Activated CD4-positive, alpha-beta T cell treated with anti-CD3 and anti-CD28 coated beads, Interleukin-2, amount 10 ng/mL, durations not matched to agents 7 days and 5 days (primary cell): ENCODE measurements around the gene MYO9B. TPM values are rescaled to one million over a fixed set of nuclear protein-coding genes. Genes with fewer than 3 reads are reported as not detected.

ENCODE experiments used
- CTCF ChIA-PET: fragments of 350-600 bp; sonication (Branson Sonifier 250); formaldehyde crosslinking; loops from one replicate; lab custom pipeline; 2021; ENCODE audit warnings: antibody characterized with exemption; lab: Charles Lee
- POLR2A ChIA-PET: fragments of 350-600 bp; sonication (Branson Sonifier 250); formaldehyde crosslinking; loops from one replicate; lab custom pipeline; 2021; ENCODE audit warnings: antibody characterized with exemption; lab: Charles Lee
- DNase-seq: peaks from one replicate; pipeline ENCODE4 v3.0.0-alpha.2; 2020
- H3K27ac Mint-ChIP-seq: one replicate; pipeline ENCODE4 v1.8.0; 2021; ENCODE audit warnings: mild to moderate bottlenecking, moderate library complexity, mixed read lengths
- H3K27me3 Mint-ChIP-seq: one replicate; pipeline ENCODE4 v1.8.0; 2021; ENCODE audit warnings: mixed read lengths
- H3K36me3 Mint-ChIP-seq: one replicate; pipeline ENCODE4 v1.8.0; 2021; ENCODE audit warnings: low read depth, mixed read lengths
- H3K4me1 Mint-ChIP-seq: one replicate; pipeline ENCODE4 v1.8.0; 2021; ENCODE audit warnings: mixed read lengths
- H3K4me3 Mint-ChIP-seq: one replicate; pipeline ENCODE4 v1.8.0; 2021; ENCODE audit warnings: mild to moderate bottlenecking, moderate library complexity, mixed read lengths
- H3K9me3 Mint-ChIP-seq: one replicate; pipeline ENCODE4 v1.8.0; 2021; ENCODE audit warnings: mixed read lengths
- total RNA-seq, 2 experiments: library from RNA; stranded (reverse); gene quantifications; one replicate each; pipeline ENCODE4 v1.2.3, GENCODE V29; 2021

MYO9B gene
- total RNA-seq, 2 experiments from 2014 or later = 217 to 218 TPM

GRCh38 chr19:17043744-17044143 is 31.8 kb upstream of the MYO9B start:
- Mint-ChIP-seq H3K9me3 (no peaks in the 10 kb centered on the region), H3K4me3 (no peak overlapping the region), H3K27ac (no peak overlapping the region), H3K27me3 (no peaks in the 10 kb centered on the region), H3K4me1 (no peaks in the 10 kb centered on the region), H3K36me3 (no peaks in the 10 kb centered on the region)
- CTCF ChIA-PET = interaction anchor here (1.2 kb wide), 1 partner anchor 12 kb away, joined by 4 read pairs; no protein-coding TSS in a partner anchor
- no peak for DNase-seq
- POLR2A ChIA-PET = no interaction called here

DNA sequence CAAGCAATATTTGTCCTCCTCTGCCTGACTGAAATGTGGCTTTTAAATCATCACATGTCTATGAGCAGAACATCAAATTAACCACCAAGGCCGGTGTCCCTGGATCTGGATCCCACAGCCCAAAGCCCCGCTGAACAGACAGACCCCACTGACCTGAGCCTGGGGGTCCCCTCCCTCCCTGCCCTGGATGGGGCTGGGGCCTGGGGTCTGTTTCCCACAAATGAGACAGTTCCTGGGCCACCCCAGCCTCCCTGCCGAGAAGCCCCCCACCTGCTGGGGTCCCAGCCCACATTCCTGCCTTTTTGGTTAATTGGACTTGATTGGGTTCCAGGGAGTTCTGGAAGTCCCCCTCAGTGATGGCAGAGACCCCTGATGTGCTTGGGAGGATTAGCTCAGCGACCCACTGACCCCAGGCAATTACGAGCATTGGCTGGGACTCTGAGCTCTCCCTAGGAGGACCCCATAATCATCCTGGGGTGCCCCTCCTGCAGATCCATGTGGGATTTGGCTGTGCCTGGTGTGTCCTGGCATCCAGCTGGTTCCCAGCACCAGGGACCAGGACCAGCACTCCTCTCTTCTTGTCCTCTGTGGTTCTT is 29.6 kb upstream of the MYO9B start:
- ChIA-PET CTCF (no interaction called here), POLR2A (no interaction called here)
- Mint-ChIP-seq H3K27me3 (no peaks in the 10 kb centered on the region), H3K27ac (no peak overlapping the region), H3K4me1 (no peaks in the 10 kb centered on the region), H3K9me3 (no peaks in the 10 kb centered on the region), H3K4me3 (no peak overlapping the region), H3K36me3 (peaks cover 9% of the 10 kb centered on the region)
- no peak for DNase-seq

DNA sequence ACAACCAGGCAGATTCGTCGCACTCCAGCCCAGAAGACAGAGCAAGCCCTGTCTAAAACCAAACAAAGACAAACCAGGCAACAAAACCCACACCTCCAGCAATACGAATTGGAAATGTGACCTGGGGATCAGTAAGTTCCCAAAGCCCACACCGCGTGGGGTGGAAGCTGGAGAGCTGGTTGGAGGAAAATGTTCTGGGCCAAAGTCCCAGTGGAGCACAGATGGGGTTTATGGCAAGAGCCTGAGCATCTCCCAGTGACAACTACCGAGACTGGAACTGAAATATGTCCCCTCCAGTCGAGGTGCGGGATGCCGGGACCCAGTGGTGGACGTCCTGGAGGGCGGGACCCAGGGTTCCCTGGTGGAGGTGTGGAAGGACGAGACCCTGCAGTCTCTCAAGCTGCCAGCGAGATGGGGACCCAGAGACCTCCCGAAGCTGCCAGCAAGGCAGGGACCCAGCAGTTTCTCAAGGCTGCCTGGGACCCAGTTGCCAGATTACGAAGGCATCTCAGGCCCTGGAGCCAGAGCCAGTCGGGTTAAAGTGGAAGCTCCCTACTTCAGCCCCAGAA is 26.6 kb upstream of the MYO9B start:
- no peak overlapping the region for H3K4me3 Mint-ChIP-seq
- ChIA-PET POLR2A (no interaction called here), CTCF (no interaction called here)
- no peak for DNase-seq
- H3K27me3 Mint-ChIP-seq = no peaks in the 10 kb centered on the region
- H3K36me3 Mint-ChIP-seq = peaks cover 25% of the 10 kb centered on the region
- no peak overlapping the region for H3K27ac Mint-ChIP-seq
- no peaks in the 10 kb centered on the region for H3K4me1 Mint-ChIP-seq
- no peaks in the 10 kb centered on the region for H3K9me3 Mint-ChIP-seq

DNA sequence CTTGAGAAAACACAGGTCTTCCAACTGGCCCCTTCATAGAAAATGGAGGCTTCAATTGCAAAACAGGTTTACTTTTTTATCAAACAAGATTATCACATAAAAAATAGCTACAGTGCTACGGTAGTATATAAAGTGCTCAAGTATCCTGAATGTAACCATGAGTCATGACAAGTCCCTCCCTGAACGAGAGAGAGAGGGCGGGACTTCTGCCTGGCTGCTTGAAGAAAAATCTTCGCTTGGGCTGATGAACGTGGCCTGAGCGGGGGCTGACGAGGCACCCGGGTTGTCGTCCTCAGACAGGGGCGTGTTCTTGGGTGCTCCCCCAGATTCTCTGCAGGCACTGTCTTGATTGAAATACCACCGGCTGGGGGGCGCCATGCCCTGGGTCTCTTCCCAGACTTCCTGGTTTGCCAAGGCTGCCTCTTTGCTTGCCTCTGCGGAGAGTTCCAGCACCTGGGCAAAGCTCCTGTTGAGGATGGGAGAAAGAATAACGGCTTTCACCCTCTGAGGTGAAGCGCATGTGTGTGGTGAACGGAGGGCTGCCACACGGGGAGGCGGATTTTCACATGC is 25.8 kb upstream of the MYO9B start:
- Mint-ChIP-seq H3K36me3 (peaks cover 33% of the 10 kb centered on the region), H3K27ac (no peak overlapping the region), H3K4me3 (no peak overlapping the region), H3K27me3 (no peaks in the 10 kb centered on the region), H3K4me1 (no peaks in the 10 kb centered on the region), H3K9me3 (no peaks in the 10 kb centered on the region)
- no peak for DNase-seq
- CTCF ChIA-PET = no interaction called here
- POLR2A ChIA-PET = no interaction called here

GRCh38 chr19:17052439-17052838 is 23.1 kb upstream of the MYO9B start:
- peaks cover 39% of the 10 kb centered on the region for H3K36me3 Mint-ChIP-seq
- ChIA-PET POLR2A (no interaction called here), CTCF (interaction anchor here (0.7 to 1.4 kb wide), 3 partner anchors 48 to 205 kb away, joined by 3 to 4 read pairs (median 3); no protein-coding TSS in a partner anchor)

DNA sequence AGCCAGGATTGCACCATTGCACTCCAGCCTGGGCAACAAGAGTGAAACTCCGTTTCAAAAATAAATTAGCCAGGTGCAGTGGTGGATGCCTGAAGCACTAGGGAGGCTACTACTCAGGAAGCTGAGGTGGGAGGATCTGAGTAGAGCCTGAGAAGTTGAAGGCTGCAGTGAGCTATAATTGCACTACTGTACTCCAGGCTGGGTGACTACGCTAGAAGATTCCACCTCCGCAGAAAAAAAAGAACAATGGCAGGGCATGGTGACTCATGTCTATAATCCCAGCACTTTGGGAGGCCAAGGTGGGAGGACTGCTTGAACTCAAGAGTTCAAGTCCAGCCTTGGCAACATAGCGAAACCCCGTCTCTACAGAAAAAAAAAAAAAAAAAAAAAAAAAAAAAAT is 20.8 kb upstream of the MYO9B start:
- H3K4me1 Mint-ChIP-seq = no peaks in the 10 kb centered on the region
- H3K4me3 Mint-ChIP-seq = no peak overlapping the region
- H3K27me3 Mint-ChIP-seq = no peaks in the 10 kb centered on the region
- no peak overlapping the region for H3K27ac Mint-ChIP-seq
- CTCF ChIA-PET = no interaction called here
- no peaks in the 10 kb centered on the region for H3K9me3 Mint-ChIP-seq
- peaks cover 62% of the 10 kb centered on the region for H3K36me3 Mint-ChIP-seq
- no peak for DNase-seq
- POLR2A ChIA-PET = no interaction called here

More at GRCh38 chr19:17052439-17052838, 23.1 kb upstream of the MYO9B start:
- Mint-ChIP-seq H3K27me3 (no peaks in the 10 kb centered on the region), H3K9me3 (no peaks in the 10 kb centered on the region), H3K4me3 (no peak overlapping the region), H3K27ac (no peak overlapping the region), H3K4me1 (no peaks in the 10 kb centered on the region)
- DNase-seq = peak; percentile 37

GRCh38 chr19:17055636-17056035 is 19.9 kb upstream of the MYO9B start:
- no peaks in the 10 kb centered on the region for H3K4me1 Mint-ChIP-seq
- ChIA-PET CTCF (interaction anchor here (1.2 kb wide), 1 partner anchor 11 kb away, joined by 4 read pairs; no protein-coding TSS in a partner anchor), POLR2A (no interaction called here)
- H3K27ac Mint-ChIP-seq = no peak overlapping the region
- H3K27me3 Mint-ChIP-seq = no peaks in the 10 kb centered on the region
- no peak for DNase-seq
- peaks cover 64% of the 10 kb centered on the region for H3K36me3 Mint-ChIP-seq
- H3K9me3 Mint-ChIP-seq = no peaks in the 10 kb centered on the region
- no peak overlapping the region for H3K4me3 Mint-ChIP-seq

DNA sequence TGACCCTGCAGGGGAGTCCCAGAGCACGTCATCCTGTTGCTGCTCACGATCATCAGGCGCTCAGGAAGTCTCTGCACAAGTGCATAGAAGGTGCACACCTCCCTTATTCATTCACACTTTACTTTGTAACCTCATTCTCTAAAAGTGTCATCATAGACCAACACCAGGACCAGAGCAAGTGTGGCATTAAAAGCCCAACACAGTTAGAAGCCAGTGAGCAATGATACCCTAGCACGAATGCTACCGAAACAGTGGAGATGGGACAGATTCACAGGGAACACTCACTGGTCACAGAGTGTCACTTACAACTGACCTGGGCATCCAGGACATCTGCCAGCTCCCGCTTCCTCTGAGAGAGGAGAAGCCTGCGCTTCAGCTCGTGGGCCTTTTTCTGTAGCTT is 17.3 kb upstream of the MYO9B start:
- peaks cover 69% of the 10 kb centered on the region for H3K36me3 Mint-ChIP-seq
- no peaks in the 10 kb centered on the region for H3K9me3 Mint-ChIP-seq
- no peak for DNase-seq
- CTCF ChIA-PET = no interaction called here
- H3K4me1 Mint-ChIP-seq = no peaks in the 10 kb centered on the region
- H3K4me3 Mint-ChIP-seq = no peak overlapping the region
- H3K27me3 Mint-ChIP-seq = no peaks in the 10 kb centered on the region
- POLR2A ChIA-PET = no interaction called here
- peak overlapping the region; percentile 19 for H3K27ac Mint-ChIP-seq

DNA sequence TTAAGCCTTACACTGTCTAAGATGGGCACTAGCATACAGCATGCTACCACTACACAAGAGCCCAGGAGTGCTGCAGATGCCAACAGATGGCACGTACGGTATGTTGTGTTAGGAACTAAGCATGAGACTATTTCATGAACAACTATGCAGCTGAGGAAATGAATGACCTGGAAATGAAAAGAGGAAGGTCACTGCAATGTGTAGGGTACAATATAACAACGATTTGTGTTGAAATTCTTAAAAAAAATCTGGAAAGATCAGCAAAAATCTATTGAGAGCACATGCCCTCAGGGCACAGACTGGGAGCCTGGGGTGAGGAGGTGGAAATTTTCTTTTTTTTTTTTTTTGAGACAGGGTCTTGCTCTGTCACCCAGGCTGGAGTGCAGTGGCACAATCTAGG is 14.8 kb upstream of the MYO9B start:
- POLR2A ChIA-PET = no interaction called here

GRCh38 chr19:17061205-17061604 is 14.4 kb upstream of the MYO9B start:
- Mint-ChIP-seq H3K4me1 (peaks cover 26% of the 10 kb centered on the region), H3K27ac (no peak overlapping the region), H3K4me3 (no peak overlapping the region), H3K27me3 (no peaks in the 10 kb centered on the region), H3K36me3 (peaks cover 76% of the 10 kb centered on the region), H3K9me3 (no peaks in the 10 kb centered on the region)
- ChIA-PET CTCF (no interaction called here), POLR2A (no interaction called here)
- no peak for DNase-seq

More for the DNA sequence above, 14.8 kb upstream of the MYO9B start:
- Mint-ChIP-seq H3K36me3 (peaks cover 77% of the 10 kb centered on the region), H3K27ac (no peak overlapping the region), H3K9me3 (no peaks in the 10 kb centered on the region), H3K27me3 (no peaks in the 10 kb centered on the region), H3K4me3 (no peak overlapping the region), H3K4me1 (peaks cover 22% of the 10 kb centered on the region)
- CTCF ChIA-PET = no interaction called here
- no peak for DNase-seq

GRCh38 chr19:17061691-17062090 is 13.9 kb upstream of the MYO9B start:
- Mint-ChIP-seq H3K27ac (no peak overlapping the region), H3K36me3 (peaks cover 78% of the 10 kb centered on the region), H3K4me3 (no peak overlapping the region), H3K4me1 (peaks cover 31% of the 10 kb centered on the region), H3K9me3 (no peaks in the 10 kb centered on the region), H3K27me3 (no peaks in the 10 kb centered on the region)
- CTCF ChIA-PET = no interaction called here
- no peak for DNase-seq
- POLR2A ChIA-PET = no interaction called here

DNA sequence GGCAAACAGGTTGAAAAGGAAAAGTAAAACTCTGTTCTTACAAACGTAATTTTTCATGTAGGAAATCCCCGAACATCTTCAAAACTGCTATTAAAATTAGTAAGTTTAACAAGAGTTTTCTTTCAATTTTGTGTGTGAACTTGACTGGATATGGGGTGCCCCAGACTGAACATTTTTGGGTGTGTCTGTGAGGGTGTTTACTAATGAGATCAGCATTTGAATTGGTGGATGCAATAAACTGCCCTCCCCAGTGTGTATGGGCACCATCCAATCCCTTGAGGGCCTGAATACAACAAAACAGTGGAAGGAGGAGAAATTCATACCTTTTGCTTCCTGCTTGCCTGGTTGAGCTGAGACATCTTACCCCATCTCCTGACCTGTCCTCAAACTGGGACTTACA is 12.1 kb upstream of the MYO9B start:
- ChIA-PET CTCF (interaction anchor here (0.6 kb wide), 1 partner anchor 200 kb away, joined by 3 read pairs; no protein-coding TSS in a partner anchor), POLR2A (no interaction called here)
- DNase-seq = no peak
- no peaks in the 10 kb centered on the region for H3K27me3 Mint-ChIP-seq
- H3K4me1 Mint-ChIP-seq = peaks cover 39% of the 10 kb centered on the region
- no peak overlapping the region for H3K4me3 Mint-ChIP-seq
- no peaks in the 10 kb centered on the region for H3K9me3 Mint-ChIP-seq
- peaks cover 76% of the 10 kb centered on the region for H3K36me3 Mint-ChIP-seq
- H3K27ac Mint-ChIP-seq = peak overlapping the region; percentile 79

- H3K9me3 Mint-ChIP-seq = no peaks in the 10 kb centered on the region
- H3K27ac Mint-ChIP-seq = no peak overlapping the region
- no peaks in the 10 kb centered on the region for H3K27me3 Mint-ChIP-seq
- CTCF ChIA-PET = interaction anchor here (0.7 kb wide), 1 partner anchor 118 kb away, joined by 4 read pairs; no protein-coding TSS in a partner anchor
- H3K4me1 Mint-ChIP-seq = peaks cover 63% of the 10 kb centered on the region
- no peak overlapping the region for H3K4me3 Mint-ChIP-seq
- H3K36me3 Mint-ChIP-seq = peaks cover 65% of the 10 kb centered on the region
- POLR2A ChIA-PET = no interaction called here
- no peak for DNase-seq
Observed at GRCh38 chr19:17069193-17069592, 6.4 kb upstream of the MYO9B start.
